HCT116 (cell line): Measurements from ENCODE around the gene IL36A. TPM values are rescaled to one million over a fixed set of nuclear protein-coding genes. Genes with fewer than 3 reads are reported as not detected.

ENCODE experiments used
- ATAC-seq: fragments of 200-7000 bp; cut with Tn5 transposase; 2 replicates; pipeline ENCODE4 v1.9.1; 2020; ENCODE audit warnings: mild to moderate bottlenecking, moderate library complexity
- BruUV-seq: library from RNA; stranded (reverse); fragments of 400-500 nt; replicated peaks from 2 replicates; lab custom pipeline; 2021; lab: Mats Ljungman, UMichigan
- CTCF ChIA-PET: fragments of 300-600 bp; sonication (Branson Sonifier 250); formaldehyde crosslinking; loops from one replicate; lab custom pipeline; 2021; ENCODE audit warnings: antibody characterized with exemption; lab: Charles Lee
- POLR2A ChIA-PET: fragments of 300-600, 350-600 bp; sonication (Branson Sonifier 250); formaldehyde crosslinking; loops from one replicate; lab custom pipeline; 2021; ENCODE audit warnings: antibody characterized with exemption; lab: Charles Lee
- RAD21 ChIA-PET, 2 experiments: fragments of 300-600 bp; sonication (Branson Sonifier 250); formaldehyde crosslinking; loops; one replicate each; lab custom pipeline; 2023; ENCODE audit warnings: low total read pairs in 2 of 2; ENCODE audit not compliant: uncharacterized antibody in 2 of 2, unreplicated experiment in 2 of 2, low non-redundant PET in 1 of 2; lab: Charles Lee
- DNase-seq: peaks from one replicate; pipeline ENCODE4 v3.0.0-alpha.2; 2010; ENCODE audit warnings: low read depth, low spot score
- H2AFZ ChIP-seq: fragments of 200-600 bp; shearing (Covaris generic), sonication (generic); 2 replicates; pipeline ENCODE4 v1.6.1; 2017; ENCODE audit warnings: low read depth, mixed run types, mixed read lengths, antibody characterized with exemption, low read length; ENCODE audit not compliant: poor library complexity, severe bottlenecking
- H3K27ac ChIP-seq: 2 replicates; pipeline ENCODE4 v1.5.1; 2012; ENCODE audit warnings: low read depth, low read length
- H3K27me3 ChIP-seq: fragments of 200-600 bp; sonication (generic); 2 replicates; pipeline ENCODE4 v1.6.1; 2016; ENCODE audit warnings: mixed run types, low read length, mixed read lengths; ENCODE audit not compliant: insufficient read depth
- H3K36me3 ChIP-seq, 2 experiments: fragments of 200-500 bp in 1 of 2; fragments of 200-600 bp in 1 of 2; sonication (Bioruptor generic) in 1 of 2; sonication (generic) in 1 of 2; 2 replicates each; pipeline versions ENCODE4 v1.5.1 to v1.6.1; 2014 to 2016; ENCODE audit warnings: low read length in 2 of 2, inconsistent platforms in 1 of 2, mixed read lengths in 1 of 2, mixed run types in 1 of 2; ENCODE audit not compliant: insufficient read depth in 2 of 2, control insufficient read depth in 1 of 2
- H3K4me1 ChIP-seq, 2 experiments: fragments of 200-600 bp in 1 of 2; sonication (generic) in 1 of 2; 2 replicates each; pipeline versions ENCODE4 v1.5.1 to v1.6.1; 2012 to 2017; ENCODE audit warnings: low read length in 2 of 2, inconsistent platforms in 1 of 2, mild to moderate bottlenecking in 1 of 2, mixed read lengths in 1 of 2, mixed run types in 1 of 2, moderate library complexity in 1 of 2; ENCODE audit not compliant: insufficient read depth in 2 of 2, control insufficient read depth in 1 of 2
- H3K4me2 ChIP-seq: fragments of 200-600 bp; sonication (generic); 2 replicates; pipeline ENCODE4 v1.6.1; 2017; ENCODE audit warnings: mixed run types, low read length, mixed read lengths
- H3K4me3 ChIP-seq, 2 experiments: fragments of 200-600 bp in 1 of 2; sonication (generic) in 1 of 2; replicated peaks in 1 of 2; 2 replicates each; pipeline ENCODE4 v1.5.1; 2011 to 2016; ENCODE audit warnings: low read length in 2 of 2, control low read depth in 1 of 2, low read depth in 1 of 2, mild to moderate bottlenecking in 1 of 2, mixed read lengths in 1 of 2, mixed run types in 1 of 2
- H3K79me2 ChIP-seq: fragments of 200-600 bp; sonication (generic); 2 replicates; pipeline ENCODE4 v1.6.1; 2017; ENCODE audit warnings: mild to moderate bottlenecking, mixed run types, low read length, moderate library complexity, mixed read lengths; ENCODE audit not compliant: insufficient read depth
- H3K9ac ChIP-seq: fragments of 200-600 bp; sonication (generic); 2 replicates; pipeline ENCODE4 v1.6.1; 2016; ENCODE audit warnings: low read length, mixed read lengths
- H3K9me2 ChIP-seq: fragments of 200-600 bp; sonication (generic), shearing (Covaris generic); 2 replicates; pipeline ENCODE4 v1.6.1; 2017; ENCODE audit warnings: mixed run types, mild to moderate bottlenecking, moderate library complexity; ENCODE audit not compliant: insufficient read depth
- H3K9me3 ChIP-seq, 2 experiments: fragments of 200-500 bp in 1 of 2; fragments of 200-600 bp in 1 of 2; sonication (Bioruptor generic) in 1 of 2; sonication (generic) in 1 of 2; 2 replicates each; pipeline ENCODE4 v1.6.1; 2014 to 2017; ENCODE audit warnings: low read length in 2 of 2, mixed read lengths in 2 of 2, inconsistent platforms in 1 of 2, low read depth in 1 of 2, mild to moderate bottlenecking in 1 of 2, mixed run types in 1 of 2, moderate library complexity in 1 of 2; ENCODE audit not compliant: control insufficient read depth in 1 of 2, insufficient read depth in 1 of 2
- H4K20me1 ChIP-seq: fragments of 200-600 bp; sonication (generic), shearing (Covaris generic); 2 replicates; pipeline ENCODE4 v1.6.1; 2017; ENCODE audit warnings: mixed run types, mild to moderate bottlenecking, moderate library complexity; ENCODE audit not compliant: insufficient read depth
- CBX3 ChIP-seq: IDR thresholded peaks from 2 replicates; pipeline ENCODE4 v1.6.1; 2012; ENCODE audit warnings: low read depth
- CEBPB ChIP-seq: IDR thresholded peaks from 2 replicates; pipeline ENCODE4 v1.6.1; 2012; ENCODE audit warnings: low read depth
- CTCF ChIP-seq, 3 experiments: fragments of 200-600 bp in 1 of 3; sonication (generic) in 1 of 3; IDR thresholded peaks in 2 of 3; conservative IDR thresholded peaks in 1 of 3; 2 replicates each; pipeline ENCODE4 v1.5.1; 2012 to 2017; ENCODE audit warnings: low read depth in 2 of 3, low read length in 2 of 3, antibody characterized with exemption in 1 of 3, borderline replicate concordance in 1 of 3, control low read depth in 1 of 3, mild to moderate bottlenecking in 1 of 3, mixed read lengths in 1 of 3, mixed run types in 1 of 3, moderate library complexity in 1 of 3; ENCODE audit not compliant: insufficient read depth in 1 of 3
- EGR1 ChIP-seq: IDR thresholded peaks from 2 replicates; pipeline ENCODE4 v1.6.1; 2012; ENCODE audit warnings: low read depth
- EZH2 ChIP-seq: fragments of 200-600 bp; sonication (generic); IDR thresholded peaks from 2 replicates; pipeline ENCODE4 v1.6.1; 2017; ENCODE audit warnings: antibody characterized with exemption, mixed run types
- FOSL1 ChIP-seq: IDR thresholded peaks from 2 replicates; pipeline ENCODE4 v1.6.1; 2012; ENCODE audit warnings: low read depth
- POLR2A ChIP-seq: IDR thresholded peaks from 2 replicates; pipeline ENCODE4 v1.7.0; 2011; ENCODE audit warnings: borderline replicate concordance; ENCODE audit not compliant: insufficient read depth, insufficient read length; ENCODE audit errors: extremely low read depth
- RAD21 ChIP-seq: IDR thresholded peaks from 2 replicates; pipeline ENCODE4 v1.6.1; 2012; ENCODE audit warnings: low read depth, mild to moderate bottlenecking
- SIN3A ChIP-seq: IDR thresholded peaks from 2 replicates; pipeline ENCODE4 v1.6.1; 2012; ENCODE audit warnings: low read depth
- SP1 ChIP-seq: IDR thresholded peaks from 2 replicates; pipeline ENCODE4 v1.6.1; 2012; ENCODE audit warnings: low read depth
- SRF ChIP-seq: IDR thresholded peaks from 2 replicates; pipeline ENCODE4 v1.6.1; 2012; ENCODE audit warnings: low read depth
- YY1 ChIP-seq: IDR thresholded peaks from 2 replicates; pipeline ENCODE4 v1.6.1; 2011; ENCODE audit warnings: low read length, low read depth, moderate library complexity, mild to moderate bottlenecking; ENCODE audit not compliant: insufficient replicate concordance; ENCODE audit errors: extremely low read depth
- ZBTB33 ChIP-seq: IDR thresholded peaks from 2 replicates; pipeline ENCODE4 v1.6.1; 2011; ENCODE audit warnings: mild to moderate bottlenecking, low read length, moderate library complexity; ENCODE audit not compliant: insufficient replicate concordance; ENCODE audit errors: extremely low read depth
- ZFX ChIP-seq: fragments of 450-650 bp; IDR thresholded peaks from 2 replicates; pipeline ENCODE4 v1.6.1; 2017
- intact Hi-C: fragments of 100-400 bp; cut with micrococcal nuclease; formaldehyde crosslinking; loops from 2 replicates; pipeline ENCODE4 v1.10.0; 2022
- total RNA-seq: library from RNA; stranded (reverse); gene quantifications from one replicate; pipeline ENCODE4 v1.2.1, GENCODE V29; 2021; ENCODE audit not compliant: unreplicated experiment
- TF ChIP-seq, protein P1 (sequence below): IDR thresholded peaks from 2 replicates; pipeline ENCODE4 v1.6.1; 2012
- TF ChIP-seq, protein P2 (sequence below): IDR thresholded peaks from 2 replicates; pipeline ENCODE4 v1.6.1; 2012

The IL36A gene
- total RNA-seq, 1 experiment from 2014 or later: not detected

- TF ChIP-seq SIN3A: no peak
- TF ChIP-seq FOSL1: no peak
- no peak for TF ChIP-seq CEBPB
- no peak for TF ChIP-seq YY1
- TF ChIP-seq ZFX: no peak
- TF ChIP-seq RAD21: no peak
These were observed 2.6 kb upstream of the IL36A start (continued) for GRCh38 chr2:113002677-113003076.

GRCh38 chr2:113007250-113007649 lies 2.0 kb downstream of the IL36A start:
- no peak for ATAC-seq
- POLR2A ChIA-PET: no interaction called here

More at GRCh38 chr2:113007250-113007649, 2.0 kb downstream of the IL36A start:
- no TSS peak for BruUV-seq
- Histone ChIP-seq H3K79me2 (no peaks in the 10 kb centered on the region), H3K9ac (no peak overlapping the region), H2AFZ (no peak overlapping the region), H3K4me1 (no peaks in the 10 kb centered on the region), H4K20me1 (no peaks in the 10 kb centered on the region), H3K4me2 (no peak overlapping the region), H3K9me2 (no peaks in the 10 kb centered on the region), H3K36me3 (no peaks in the 10 kb centered on the region), H3K4me3 (no peak overlapping the region), H3K27ac (no peak overlapping the region), H3K27me3 (no peaks in the 10 kb centered on the region), H3K9me3 (no peaks in the 10 kb centered on the region)
- intact Hi-C loops: no loop called here
- RAD21 ChIA-PET: no interaction called here
- TF ChIP-seq, protein P1, sequence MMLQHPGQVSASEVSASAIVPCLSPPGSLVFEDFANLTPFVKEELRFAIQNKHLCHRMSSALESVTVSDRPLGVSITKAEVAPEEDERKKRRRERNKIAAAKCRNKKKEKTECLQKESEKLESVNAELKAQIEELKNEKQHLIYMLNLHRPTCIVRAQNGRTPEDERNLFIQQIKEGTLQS: no peak
- TF ChIP-seq CEBPB (no peak), ZFX (no peak), SIN3A (no peak), CTCF (IDR thresholded peaks at IDR 0.05 in 2 of 3, conservative IDR thresholded peaks at IDR 0.05 in 1 of 3; ENCODE audit: borderline replicate concordance in 1 of 3, insufficient read depth in 1 of 3, low read depth in 2 of 3, low read length in 2 of 3) (no peak), ZBTB33 (no peak), EGR1 (no peak), SRF (no peak), SP1 (no peak), POLR2A (no peak), CBX3 (no peak), EZH2 (no peak), YY1 (no peak)
- TF ChIP-seq, protein P2, sequence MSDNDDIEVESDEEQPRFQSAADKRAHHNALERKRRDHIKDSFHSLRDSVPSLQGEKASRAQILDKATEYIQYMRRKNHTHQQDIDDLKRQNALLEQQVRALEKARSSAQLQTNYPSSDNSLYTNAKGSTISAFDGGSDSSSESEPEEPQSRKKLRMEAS: no peak
- CTCF ChIA-PET: no interaction called here
- DNase-seq: no peak
